ENCODE results near the gene MECR.
"Not testable (repeated sequence)": the region's sequence is repeated elsewhere in the genome, so short reads cannot be mapped to it uniquely, and the experiment has no call there.

MECR gene

GRCh38 chr1:29169976-29170375 is 60.8 kb downstream of the MECR start:
- no peak for DNase-seq (ENCODE audit: low read depth)

GRCh38 chr1:29167904-29168303 is 62.8 kb downstream of the MECR start:
- DNase-seq (ENCODE audit: low read depth), result no peak

- no peak for DNase-seq (ENCODE audit: low read depth)
These were observed 64.3 kb downstream of the MECR start for GRCh38 chr1:29166291-29166878.

GRCh38 chr1:29164588-29164987 is 66.1 kb downstream of the MECR start:
- DNase-seq (ENCODE audit: low read depth), result no peak

GRCh38 chr1:29162476-29163138 is 68.1 kb downstream of the MECR start:
- DNase-seq (ENCODE audit: low read depth), result no peak

- DNase-seq (ENCODE audit: low read depth), result no peak
These were observed 68.7 kb downstream of the MECR start for GRCh38 chr1:29162025-29162424.

- no peak for DNase-seq (ENCODE audit: low read depth)
These were observed 71.0 kb downstream of the MECR start for GRCh38 chr1:29159773-29160172.

GRCh38 chr1:29157269-29157601 is 73.5 kb downstream of the MECR start:
- no peak for DNase-seq (ENCODE audit: low read depth)

- DNase-seq (ENCODE audit: low read depth), result no peak
These were observed 74.0 kb downstream of the MECR start for GRCh38 chr1:29156543-29157268.

- no peak for DNase-seq (ENCODE audit: low read depth)
These were observed 78.5 kb downstream of the MECR start for GRCh38 chr1:29152046-29152805.

- DNase-seq (ENCODE audit: low read depth), result not testable (repeated sequence)
These were observed 80.4 kb downstream of the MECR start for GRCh38 chr1:29150346-29150745.

- no peak for DNase-seq (ENCODE audit: low read depth)
These were observed 81.9 kb downstream of the MECR start for GRCh38 chr1:29148656-29149491.

GRCh38 chr1:29145739-29146437 is 84.8 kb downstream of the MECR start:
- peak; percentile 95 for DNase-seq (ENCODE audit: low read depth)

- no peak for DNase-seq (ENCODE audit: low read depth)
These were observed 86.6 kb downstream of the MECR start for GRCh38 chr1:29144178-29144577.

GRCh38 chr1:29142714-29143113 is 88.0 kb downstream of the MECR start:
- no peak for DNase-seq (ENCODE audit: low read depth)

Data from HS-5 (cell line).